Right kidney (tissue), 1 donor: ENCODE data around the gene SDHA.
"Not testable (repeated sequence)": the region's sequence is repeated elsewhere in the genome, so short reads cannot be mapped to it uniquely, and the experiment has no call there.

Experiments used
- DNase-seq: peaks from one replicate; pipeline ENCODE4 v3.0.0-alpha.2; 2016

The SDHA gene

GRCh38 chr5:299921-300320 lies 81.8 kb downstream of the SDHA start:
- DNase-seq = not testable (repeated sequence)

DNA sequence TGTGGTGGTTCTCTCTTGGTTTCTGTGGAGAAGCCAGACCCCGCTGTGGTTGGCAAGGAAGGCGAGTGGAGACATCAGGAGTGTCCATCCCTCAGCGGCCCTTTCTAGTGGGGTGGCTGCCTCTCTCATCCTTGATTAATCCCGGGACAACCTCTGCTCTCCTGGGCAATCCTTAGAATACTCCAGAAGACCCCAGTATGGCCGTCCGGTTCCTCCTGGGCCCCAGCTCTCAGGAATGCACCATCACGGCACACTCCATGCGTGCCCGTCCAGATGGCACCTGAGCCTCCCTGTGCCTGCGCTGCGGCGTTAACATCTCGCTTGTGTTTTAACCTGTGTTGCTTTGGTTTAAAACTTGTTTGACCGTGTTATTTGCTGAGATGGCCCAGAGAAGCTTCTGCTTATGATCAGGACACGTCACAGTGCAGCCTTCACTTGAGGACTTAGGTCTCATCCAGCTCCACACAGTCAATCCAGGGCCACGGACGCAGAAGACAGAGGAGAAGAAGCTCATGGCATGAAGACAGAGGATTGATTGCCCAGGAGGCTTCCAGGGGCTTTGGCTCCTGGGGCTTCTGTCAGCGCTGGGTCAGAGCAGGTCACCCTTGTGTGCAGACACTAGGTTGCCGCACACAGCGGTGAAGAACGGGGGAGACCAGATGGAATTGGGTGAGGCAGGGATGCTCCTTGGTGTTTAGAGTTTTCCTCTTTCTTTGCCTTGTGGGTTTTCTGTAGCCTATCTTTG lies 82.7 kb downstream of the SDHA start:
- DNase-seq = not testable (repeated sequence)

GRCh38 chr5:302416-302815 lies 84.3 kb downstream of the SDHA start:
- DNase-seq = not testable (repeated sequence)

GRCh38 chr5:302966-303365 lies 84.8 kb downstream of the SDHA start:
- no peak for DNase-seq

GRCh38 chr5:303741-304140 lies 85.6 kb downstream of the SDHA start:
- DNase-seq = not testable (repeated sequence)

- no peak for DNase-seq
These were observed 86.9 kb downstream of the SDHA start for GRCh38 chr5:305050-305449.

GRCh38 chr5:305459-305858 lies 87.3 kb downstream of the SDHA start:
- no peak for DNase-seq

DNA sequence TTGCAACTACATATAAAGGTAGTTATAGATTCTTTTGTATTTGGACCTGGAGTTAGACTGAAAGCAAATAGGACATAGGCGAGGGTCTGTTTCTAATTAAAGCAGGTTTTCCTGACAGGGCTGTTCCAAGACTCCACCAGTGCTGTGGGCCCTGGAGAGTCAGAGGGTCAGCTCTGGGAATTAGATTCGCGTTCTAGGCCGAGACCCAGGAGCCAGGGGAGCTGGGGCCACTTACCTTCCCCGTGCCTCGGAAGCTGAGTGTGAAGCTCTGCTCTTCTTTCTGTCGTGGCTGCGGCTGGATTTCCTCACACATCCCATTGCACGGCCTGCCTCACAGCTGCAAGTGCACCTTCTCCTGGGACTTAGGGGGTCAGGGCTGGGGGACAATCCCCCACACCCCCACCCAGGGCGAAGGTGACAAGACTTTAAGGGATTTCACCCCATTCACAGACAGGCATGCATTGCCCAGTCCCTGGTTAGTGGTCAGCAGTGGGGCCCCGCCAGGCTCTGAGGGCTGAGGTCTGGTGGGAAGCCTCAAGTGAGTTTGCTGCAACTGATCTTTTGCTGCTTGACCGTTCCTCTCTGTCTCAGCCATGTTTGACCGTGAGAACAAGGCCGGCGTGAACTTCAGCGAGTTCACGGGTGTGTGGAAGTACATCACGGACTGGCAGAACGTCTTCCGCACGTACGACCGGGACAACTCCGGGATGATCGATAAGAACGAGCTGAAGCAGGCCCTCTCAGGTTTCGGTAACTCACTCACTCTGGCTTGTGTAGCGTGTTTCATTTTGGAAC lies 88.1 kb downstream of the SDHA start:
- no peak for DNase-seq
